BE2C (cell line): ENCODE measurements around the gene ZNF512B.

Experiments
- DNase-seq: peaks from one replicate; pipeline ENCODE4 v3.0.0-alpha.2; 2020
- H3K27me3 ChIP-seq: fragments of 250-450 bp; sonication (Bioruptor Pico); 2 replicates; pipeline ENCODE4 v1.5.1; 2020; ENCODE audit warnings: mild to moderate bottlenecking
- H3K36me3 ChIP-seq: fragments of 250-450 bp; sonication (Bioruptor Pico); 2 replicates; pipeline ENCODE4 v1.5.1; 2020; ENCODE audit warnings: mild to moderate bottlenecking
- H3K4me1 ChIP-seq: fragments of 250-450 bp; sonication (Bioruptor Pico); 2 replicates; pipeline ENCODE4 v1.5.1; 2020
- H3K4me3 ChIP-seq: 2 replicates; pipeline ENCODE4 v1.5.1; 2011; ENCODE audit warnings: low read depth, low read length
- H3K9me3 ChIP-seq: fragments of 250-450 bp; sonication (Bioruptor Pico); 2 replicates; pipeline ENCODE4 v1.5.1; 2020
- CTCF ChIP-seq: IDR thresholded peaks from 2 replicates; pipeline ENCODE4 v1.5.1; 2012; ENCODE audit warnings: mild to moderate bottlenecking, low read depth, low read length

ZNF512B gene

GRCh38 chr20:63968136-63968927, 1.4 kb downstream of the ZNF512B start:
- Histone ChIP-seq H3K4me3 (peak overlapping the region; percentile 74), H3K9me3 (no peaks in the 10 kb centered on the region), H3K36me3 (peaks cover 26% of the 10 kb centered on the region), H3K27me3 (no peaks in the 10 kb centered on the region), H3K4me1 (no peaks in the 10 kb centered on the region)
- TF ChIP-seq CTCF = no peak
- no peak for DNase-seq

- TF ChIP-seq CTCF = no peak
- no peaks in the 10 kb centered on the region for H3K27me3 ChIP-seq
These were observed 2.2 kb downstream of the ZNF512B start for GRCh38 chr20:63967330-63968135.

GRCh38 chr20:63966944-63967322, 2.8 kb downstream of the ZNF512B start:
- Histone ChIP-seq H3K4me1 (no peaks in the 10 kb centered on the region), H3K36me3 (peaks cover 39% of the 10 kb centered on the region), H3K27me3 (no peaks in the 10 kb centered on the region), H3K9me3 (no peaks in the 10 kb centered on the region), H3K4me3 (no peak overlapping the region)
- TF ChIP-seq CTCF = no peak
- DNase-seq = no peak

More at GRCh38 chr20:63967330-63968135, 2.2 kb downstream of the ZNF512B start:
- no peak overlapping the region for H3K4me3 ChIP-seq
- DNase-seq = no peak
- H3K9me3 ChIP-seq = no peaks in the 10 kb centered on the region
- H3K4me1 ChIP-seq = no peaks in the 10 kb centered on the region
- peaks cover 33% of the 10 kb centered on the region for H3K36me3 ChIP-seq

GRCh38 chr20:63966172-63966943, 3.4 kb downstream of the ZNF512B start:
- Histone ChIP-seq H3K9me3 (no peaks in the 10 kb centered on the region), H3K4me3 (no peak overlapping the region), H3K27me3 (no peaks in the 10 kb centered on the region), H3K36me3 (peaks cover 44% of the 10 kb centered on the region), H3K4me1 (no peaks in the 10 kb centered on the region)
- TF ChIP-seq CTCF = no peak
- DNase-seq = peak; percentile 6

- H3K4me1 ChIP-seq = no peaks in the 10 kb centered on the region
- no peak overlapping the region for H3K4me3 ChIP-seq
- peaks cover 49% of the 10 kb centered on the region for H3K36me3 ChIP-seq
- DNase-seq = no peak
- no peak for TF ChIP-seq CTCF
- H3K9me3 ChIP-seq = no peaks in the 10 kb centered on the region
- H3K27me3 ChIP-seq = no peaks in the 10 kb centered on the region
These were observed 5.3 kb downstream of the ZNF512B start for GRCh38 chr20:63964412-63964811.
